Stimulated activated CD8-positive, alpha-beta memory T cell treated with anti-CD3 and anti-CD28 coated beads, Interleukin-7, amount 100 ng/mL, for 24 hours (primary cell): Measurements from ENCODE around the gene L1CAM.

Source experiments
- DNase-seq: peaks from one replicate; pipeline ENCODE4 v3.0.0-alpha.2; 2020; ENCODE audit warnings: low read depth

The L1CAM gene

DNA sequence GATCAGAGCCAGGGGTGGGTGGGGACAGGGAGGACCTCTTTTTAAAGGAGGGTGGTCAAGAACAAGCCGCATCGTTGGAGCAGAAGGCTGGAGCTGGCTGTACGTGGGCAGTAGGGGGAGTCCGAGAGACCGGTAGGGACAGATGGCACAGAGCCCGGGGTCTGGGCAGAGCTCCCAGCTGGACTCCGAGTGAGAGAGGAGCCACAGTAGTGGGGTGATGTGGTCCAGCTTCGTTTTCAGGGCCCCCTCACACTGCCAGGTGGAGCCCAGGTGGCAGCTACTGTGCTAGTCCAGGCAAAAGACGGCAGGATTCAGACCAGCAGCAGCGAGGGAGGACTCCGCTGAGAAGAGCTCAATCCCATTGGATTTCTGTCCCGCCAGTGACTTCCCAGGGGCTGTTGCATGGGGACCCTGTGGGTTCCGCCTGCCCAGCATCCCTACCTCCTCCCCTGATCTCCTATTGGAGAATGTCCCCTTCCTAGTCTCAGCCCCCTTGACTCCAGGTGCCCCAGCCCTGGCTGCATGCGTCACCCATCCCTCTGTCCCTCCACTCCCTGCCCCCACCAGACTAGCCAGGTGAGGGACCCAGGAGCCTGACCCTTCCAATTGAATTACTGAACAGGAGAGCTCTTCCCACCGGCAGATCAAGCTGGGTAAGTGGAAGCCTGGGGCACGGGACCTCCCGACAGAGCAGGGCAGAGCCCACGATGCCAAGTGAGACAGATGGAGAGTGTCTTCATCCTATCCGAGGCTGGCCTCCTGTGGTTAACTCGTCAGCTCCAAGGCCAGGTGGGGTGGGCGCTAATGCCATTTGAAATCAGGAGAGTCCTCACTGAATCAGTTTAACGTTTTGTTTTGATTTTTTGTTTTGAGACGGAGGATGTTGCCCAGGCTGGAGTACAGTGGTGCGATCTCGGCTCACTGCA, 37.2 kb upstream of the L1CAM start:
- DNase-seq, result no peak

DNA sequence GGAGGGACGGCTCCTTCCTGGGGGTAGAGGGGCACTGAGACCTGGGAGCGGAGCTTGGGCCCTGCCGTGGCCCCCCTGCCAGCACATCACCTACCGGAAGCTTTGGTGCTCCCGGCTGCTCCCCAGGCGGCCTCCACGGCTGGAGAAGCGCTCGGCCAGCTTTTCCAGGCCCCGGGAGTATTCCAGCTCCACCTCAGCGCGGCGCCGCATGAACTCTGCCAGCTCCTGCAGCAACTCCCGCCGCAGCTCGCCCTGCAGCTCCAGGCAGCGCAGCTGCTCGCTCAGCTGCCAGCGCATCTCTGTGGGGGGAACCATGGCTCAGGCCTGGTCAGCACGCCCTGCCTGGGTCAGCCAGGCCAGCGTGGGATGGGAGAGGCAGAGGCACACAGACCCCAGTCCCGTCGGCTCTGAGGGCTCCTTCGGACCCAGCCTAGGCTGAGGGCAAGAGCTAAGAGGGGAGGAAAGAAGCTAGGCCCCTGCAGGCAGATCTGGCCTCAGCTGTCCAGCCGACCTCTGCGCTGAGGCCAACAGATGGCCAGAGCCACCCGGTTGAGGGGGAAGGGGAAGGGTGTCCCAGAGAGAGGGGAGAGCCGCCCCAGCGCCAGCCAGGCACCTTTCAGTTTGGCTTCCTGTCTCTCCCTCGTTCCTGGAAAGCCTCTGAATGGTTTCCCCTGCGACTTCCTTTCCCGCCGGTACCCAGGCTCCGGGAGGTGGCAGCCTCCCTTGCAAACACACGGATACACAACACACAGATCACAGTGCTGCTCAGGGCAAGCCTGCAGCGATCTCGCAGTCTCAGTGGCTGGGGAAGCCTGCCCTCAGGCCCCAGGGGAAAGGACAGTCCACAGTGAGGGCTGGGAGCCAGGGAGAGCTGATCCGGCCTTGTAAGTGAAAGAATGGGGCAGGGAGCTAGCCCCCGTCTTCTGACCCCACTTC, 35.8 kb upstream of the L1CAM start:
- DNase-seq, result no peak

DNA sequence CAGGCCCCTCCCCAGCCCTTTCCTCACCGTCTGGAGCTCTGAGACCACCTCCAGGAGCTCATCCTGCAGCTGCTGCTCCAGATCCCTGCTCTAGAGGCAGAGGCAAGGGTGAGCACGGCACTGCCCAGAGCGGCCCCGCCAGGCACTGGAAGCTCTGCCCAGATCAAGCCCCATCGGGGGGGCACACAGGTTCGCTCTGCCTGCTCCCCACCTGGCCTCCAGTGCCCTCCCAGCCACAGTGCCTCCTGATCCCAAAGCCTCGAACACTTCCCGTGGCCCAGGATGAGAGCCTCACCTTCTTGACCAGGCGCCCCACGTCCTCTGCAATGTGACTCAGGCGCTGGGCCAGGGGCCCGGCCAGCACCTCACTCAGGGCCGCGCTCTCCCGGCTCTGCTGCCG, 35.1 kb upstream of the L1CAM start:
- DNase-seq, result no peak

DNA sequence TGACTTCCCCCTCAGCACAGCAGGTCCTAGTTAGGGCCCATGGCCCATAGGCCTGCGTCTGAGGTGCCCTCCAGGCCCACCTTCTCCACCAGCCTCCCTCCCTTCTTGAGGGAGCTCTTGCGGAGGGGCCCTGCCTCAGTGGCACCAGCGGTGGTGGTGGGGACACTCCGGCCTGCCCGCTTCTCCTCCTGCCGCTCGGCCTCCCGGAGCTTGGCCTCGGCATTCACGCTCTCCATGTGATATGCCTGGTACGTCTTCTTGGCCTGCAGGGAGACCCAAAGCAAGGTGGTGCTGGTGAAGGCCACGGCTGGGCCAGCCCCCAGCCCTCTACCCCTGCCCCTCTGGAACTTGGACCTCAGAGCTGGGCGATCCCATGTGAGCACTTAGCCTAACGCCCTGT, 34.6 kb upstream of the L1CAM start:
- DNase-seq, result no peak

DNA sequence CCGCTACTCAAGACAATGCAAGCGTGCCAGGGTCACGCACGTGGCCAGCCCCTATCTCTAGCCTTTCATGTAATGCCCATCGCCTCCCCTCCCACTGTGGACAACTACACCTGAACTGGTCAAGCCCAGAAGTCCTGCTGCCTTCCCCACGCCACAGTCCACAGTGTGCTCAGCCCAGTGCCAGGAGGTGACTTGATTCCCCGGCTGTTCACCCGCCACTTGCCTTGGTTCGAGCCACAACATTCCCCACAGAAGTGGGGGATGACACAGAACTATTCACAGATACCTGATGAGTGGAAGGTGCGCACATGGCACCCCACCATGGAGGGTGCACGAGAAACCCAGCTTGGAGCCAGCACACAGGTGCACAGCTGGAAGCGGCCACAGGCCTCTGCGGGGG, 33.3 kb upstream of the L1CAM start:
- no peak for DNase-seq

DNA sequence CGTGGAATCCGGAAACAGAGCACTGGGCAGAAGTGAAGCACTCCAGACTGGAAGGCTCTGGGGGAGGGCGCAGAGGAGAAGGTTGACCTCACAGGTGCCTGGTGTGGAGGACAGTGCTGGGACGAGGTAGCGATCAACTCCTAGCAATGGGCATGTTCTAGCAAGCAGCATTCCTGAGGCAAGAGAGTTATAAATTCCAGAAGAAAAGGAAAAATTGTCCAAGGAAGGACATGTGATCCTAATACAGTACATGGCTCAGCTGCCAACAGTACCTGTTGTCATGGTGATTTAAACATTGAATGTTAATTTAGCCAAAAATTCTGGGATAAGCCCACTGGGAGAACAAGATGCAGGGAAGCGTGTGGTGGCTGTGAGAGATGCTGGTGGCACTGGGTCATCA, 31.9 kb upstream of the L1CAM start:
- no peak for DNase-seq

DNA sequence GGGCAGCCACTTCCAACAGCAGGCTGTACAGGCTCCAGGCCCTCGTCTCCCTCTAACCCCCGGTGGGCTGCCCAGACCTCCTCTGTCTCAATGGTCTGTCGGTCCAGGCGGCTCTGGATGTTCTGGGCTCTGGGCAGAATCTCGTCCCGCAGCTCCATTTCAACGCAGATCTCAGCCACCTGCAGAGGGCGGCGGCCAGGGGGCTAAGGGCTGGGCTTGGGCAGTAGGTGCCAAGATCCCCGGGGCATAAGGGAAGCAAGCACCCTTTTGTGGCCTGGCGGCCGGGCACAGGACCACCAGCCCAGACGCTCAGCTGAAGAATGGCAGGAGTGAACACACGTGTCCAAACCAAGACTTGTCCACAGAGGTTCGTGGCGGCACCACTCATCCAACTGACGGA, 27.7 kb upstream of the L1CAM start:
- DNase-seq, result no peak

DNA sequence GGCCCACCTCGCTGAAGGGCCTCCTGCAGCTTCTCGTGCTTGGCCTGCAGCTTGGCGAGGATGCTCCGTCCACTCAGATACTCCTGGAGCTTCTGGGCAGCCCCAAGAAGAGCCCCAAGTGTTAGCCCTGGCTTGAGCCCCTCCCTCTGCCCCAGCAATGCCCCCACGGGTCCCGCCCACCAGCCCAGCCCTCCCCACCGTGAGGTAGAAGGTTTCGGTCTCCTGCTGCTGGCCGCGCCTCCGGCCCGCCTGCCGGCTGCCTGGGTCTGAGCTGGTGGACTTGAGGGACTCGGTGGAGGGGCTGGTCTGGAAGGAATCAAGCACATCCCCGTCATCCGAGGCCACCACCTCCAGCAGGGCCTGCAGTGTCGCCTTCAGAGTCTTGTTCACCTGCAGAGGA, 27.2 kb upstream of the L1CAM start:
- DNase-seq, result no peak

DNA sequence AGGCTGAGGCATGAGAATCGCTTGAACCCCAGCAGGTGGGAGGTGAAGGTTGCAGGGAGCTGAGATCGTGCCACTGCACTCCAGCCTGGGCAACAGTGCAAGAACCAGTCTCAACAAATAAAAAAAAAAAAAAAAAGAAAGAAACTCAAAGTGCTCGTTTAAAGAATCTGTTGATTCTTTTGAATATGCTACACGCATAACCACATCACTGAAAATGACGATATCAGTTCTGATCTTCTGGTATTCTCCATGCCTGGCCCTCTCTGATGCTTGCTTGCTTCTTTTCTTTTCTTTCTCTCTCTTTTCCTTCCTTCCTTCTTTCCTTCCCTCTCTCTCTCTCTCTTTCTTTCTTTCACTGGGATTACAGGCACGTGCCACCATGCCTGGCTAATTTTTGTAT, 25.8 kb upstream of the L1CAM start:
- no peak for DNase-seq

DNA sequence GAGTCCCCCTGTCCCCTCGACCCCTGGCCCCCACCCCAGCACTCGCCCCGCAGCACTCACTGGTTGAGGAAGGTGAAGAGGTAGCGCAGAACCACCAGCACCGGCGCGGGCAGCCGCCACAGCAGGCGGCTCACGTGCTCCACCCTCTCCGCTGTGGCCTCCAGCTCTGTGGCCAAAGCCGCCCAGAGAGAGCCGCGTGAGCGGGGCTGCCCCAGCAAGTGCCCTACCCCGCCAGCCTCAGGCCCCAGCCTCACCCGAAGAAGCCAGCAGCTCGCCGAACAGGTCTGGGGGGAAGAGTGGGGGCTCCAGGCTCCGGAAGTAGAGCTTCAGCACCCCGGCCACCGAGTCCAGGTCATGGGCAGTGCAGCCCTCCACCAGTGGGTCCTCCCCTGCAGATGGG, 24.5 kb upstream of the L1CAM start:
- DNase-seq, result no peak

DNA sequence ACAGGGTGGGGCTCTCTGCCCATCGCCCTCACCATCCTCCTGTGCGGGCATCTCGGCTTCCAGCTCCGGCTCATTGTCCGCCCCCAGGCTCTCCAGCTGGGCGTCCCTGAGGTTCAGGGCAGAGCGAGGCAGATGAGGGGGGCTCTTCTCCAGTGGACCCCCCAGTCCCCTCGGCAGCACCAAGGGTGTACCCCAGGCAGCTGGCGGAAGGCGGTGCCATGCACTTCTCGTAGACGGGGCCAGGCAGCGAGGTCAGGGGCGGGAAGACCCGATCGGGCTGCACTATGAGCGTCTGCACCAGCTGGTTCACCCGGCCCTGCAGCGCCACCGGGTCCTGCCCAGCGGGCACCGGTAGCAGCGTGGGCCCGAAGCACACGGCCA, 24.0 kb upstream of the L1CAM start:
- DNase-seq, result no peak

DNA sequence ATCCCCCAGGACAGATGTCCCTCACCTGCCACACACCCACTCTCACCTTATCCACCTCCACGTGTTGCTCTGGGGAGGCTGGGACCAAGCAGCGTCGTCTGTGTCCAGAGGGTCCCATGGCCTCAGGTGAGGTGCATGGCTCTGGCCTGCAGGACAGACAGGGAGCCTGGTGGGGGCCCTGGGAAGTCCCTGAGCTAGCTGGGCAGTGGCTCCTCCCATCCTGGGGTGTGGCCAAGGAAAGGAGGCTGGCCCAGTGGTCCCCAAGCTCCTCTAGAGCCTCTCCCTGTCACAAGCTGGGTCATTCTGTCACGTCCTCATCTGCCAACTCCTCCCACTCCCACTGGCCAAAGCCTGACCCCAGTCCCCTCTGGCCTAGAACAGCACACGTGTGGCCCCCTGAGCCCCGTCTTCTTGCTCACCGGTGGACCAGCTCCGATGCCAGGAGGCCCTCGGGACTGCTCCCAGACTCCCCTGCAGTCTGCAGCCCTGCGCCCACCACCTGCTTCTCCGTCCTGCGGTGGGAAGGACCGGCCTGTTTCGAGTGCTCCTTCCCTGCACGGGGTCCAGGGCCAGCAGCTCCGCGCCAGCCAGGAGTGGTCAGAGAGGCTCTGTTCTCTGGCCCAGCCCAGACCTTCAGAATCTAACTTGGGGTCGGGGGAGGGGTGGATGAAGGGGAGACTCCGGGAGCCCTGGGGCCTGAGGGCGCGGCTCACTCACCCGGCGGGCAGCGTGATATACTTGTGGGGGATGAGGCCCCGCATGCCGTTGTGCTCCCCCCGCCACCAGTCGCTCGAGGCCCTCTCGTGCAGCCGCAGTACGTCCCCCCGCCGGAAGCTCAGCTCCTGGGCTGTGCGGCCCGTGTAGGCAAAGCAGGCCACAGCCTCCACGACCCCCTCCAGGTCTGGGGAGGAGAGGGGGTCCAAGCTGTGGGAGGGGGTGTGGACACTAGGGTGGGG, 23.3 kb upstream of the L1CAM start:
- DNase-seq, result no peak

DNA sequence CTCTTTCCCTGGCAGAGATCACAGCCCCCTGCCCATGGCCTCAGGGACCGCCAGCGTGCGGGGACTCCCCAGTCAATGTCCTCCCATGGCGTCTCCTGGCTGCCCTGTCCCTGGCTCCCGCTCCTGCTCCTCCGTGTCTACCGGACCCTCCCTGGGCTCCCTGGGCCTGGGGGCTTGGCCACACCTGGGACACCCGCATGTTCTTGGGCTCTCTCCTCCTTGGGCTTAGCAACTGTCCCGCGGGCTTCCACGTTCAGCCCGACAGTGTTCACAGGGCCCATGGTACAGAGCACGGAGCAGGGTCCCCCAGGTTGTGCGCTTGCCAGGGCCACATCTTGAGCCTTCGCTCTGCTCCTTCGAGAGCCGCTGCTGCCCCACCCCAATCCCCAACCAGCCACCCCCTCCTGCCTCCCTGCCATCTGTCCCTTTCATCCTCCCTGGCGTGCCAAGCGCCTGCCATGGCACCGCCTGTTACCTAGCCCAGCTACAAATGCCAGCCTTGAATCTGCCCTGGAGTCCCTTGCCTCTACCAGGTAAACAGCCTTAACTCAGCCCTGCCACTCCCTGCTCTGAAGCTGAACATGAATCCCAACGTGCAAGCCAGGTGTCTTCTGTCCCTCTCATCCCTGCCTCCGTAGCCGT, 22.4 kb upstream of the L1CAM start:
- no peak for DNase-seq

DNA sequence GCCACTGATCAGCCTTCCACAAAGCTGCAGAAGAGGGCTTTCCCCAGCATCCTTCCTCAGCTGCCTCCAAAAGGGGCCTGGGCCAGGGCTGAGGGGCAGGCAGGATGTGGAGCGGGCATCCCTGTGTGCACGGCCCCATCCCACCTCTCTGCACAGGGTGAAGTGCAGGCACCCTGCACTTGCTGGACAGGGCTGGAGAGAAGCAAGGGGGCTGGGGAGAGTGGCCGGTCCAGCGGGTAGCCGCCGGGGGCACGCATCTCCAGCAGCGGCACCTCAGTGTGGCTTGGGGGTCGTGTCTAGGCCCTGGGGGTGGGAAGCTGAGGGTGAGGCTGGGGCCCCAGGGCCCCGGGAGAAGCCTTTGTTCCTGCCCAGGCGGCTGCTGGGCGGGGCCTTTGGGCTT, 21.5 kb upstream of the L1CAM start:
- no peak for DNase-seq

DNA sequence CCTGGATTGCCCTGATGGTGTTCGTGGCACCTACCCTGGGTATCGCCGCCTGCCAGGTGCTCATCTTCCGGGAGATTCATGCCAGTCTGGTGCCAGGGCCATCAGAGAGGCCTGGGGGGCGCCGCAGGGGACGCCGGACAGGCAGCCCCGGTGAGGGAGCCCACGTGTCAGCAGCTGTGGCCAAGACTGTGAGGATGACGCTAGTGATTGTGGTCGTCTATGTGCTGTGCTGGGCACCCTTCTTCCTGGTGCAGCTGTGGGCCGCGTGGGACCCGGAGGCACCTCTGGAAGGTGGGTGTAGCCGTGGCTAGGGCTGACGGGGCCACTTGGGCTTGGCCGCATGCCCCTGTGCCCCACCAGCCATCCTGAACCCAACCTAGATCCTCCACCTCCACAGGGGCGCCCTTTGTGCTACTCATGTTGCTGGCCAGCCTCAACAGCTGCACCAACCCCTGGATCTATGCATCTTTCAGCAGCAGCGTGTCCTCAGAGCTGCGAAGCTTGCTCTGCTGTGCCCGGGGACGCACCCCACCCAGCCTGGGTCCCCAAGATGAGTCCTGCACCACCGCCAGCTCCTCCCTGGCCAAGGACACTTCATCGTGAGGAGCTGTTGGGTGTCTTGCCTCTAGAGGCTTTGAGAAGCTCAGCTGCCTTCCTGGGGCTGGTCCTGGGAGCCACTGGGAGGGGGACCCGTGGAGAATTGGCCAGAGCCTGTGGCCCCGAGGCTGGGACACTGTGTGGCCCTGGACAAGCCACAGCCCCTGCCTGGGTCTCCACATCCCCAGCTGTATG, 20.3 kb upstream of the L1CAM start:
- no peak for DNase-seq

DNA sequence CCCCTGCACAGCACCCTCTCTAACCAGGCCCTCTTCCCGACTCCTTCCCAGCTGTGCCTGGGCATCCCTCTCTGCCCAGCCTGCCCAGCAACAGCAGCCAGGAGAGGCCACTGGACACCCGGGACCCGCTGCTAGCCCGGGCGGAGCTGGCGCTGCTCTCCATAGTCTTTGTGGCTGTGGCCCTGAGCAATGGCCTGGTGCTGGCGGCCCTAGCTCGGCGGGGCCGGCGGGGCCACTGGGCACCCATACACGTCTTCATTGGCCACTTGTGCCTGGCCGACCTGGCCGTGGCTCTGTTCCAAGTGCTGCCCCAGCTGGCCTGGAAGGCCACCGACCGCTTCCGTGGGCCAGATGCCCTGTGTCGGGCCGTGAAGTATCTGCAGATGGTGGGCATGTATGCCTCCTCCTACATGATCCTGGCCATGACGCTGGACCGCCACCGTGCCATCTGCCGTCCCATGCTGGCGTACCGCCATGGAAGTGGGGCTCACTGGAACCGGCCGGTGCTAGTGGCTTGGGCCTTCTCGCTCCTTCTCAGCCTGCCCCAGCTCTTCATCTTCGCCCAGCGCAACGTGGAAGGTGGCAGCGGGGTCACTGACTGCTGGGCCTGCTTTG, 19.6 kb upstream of the L1CAM start:
- DNase-seq, result no peak

DNA sequence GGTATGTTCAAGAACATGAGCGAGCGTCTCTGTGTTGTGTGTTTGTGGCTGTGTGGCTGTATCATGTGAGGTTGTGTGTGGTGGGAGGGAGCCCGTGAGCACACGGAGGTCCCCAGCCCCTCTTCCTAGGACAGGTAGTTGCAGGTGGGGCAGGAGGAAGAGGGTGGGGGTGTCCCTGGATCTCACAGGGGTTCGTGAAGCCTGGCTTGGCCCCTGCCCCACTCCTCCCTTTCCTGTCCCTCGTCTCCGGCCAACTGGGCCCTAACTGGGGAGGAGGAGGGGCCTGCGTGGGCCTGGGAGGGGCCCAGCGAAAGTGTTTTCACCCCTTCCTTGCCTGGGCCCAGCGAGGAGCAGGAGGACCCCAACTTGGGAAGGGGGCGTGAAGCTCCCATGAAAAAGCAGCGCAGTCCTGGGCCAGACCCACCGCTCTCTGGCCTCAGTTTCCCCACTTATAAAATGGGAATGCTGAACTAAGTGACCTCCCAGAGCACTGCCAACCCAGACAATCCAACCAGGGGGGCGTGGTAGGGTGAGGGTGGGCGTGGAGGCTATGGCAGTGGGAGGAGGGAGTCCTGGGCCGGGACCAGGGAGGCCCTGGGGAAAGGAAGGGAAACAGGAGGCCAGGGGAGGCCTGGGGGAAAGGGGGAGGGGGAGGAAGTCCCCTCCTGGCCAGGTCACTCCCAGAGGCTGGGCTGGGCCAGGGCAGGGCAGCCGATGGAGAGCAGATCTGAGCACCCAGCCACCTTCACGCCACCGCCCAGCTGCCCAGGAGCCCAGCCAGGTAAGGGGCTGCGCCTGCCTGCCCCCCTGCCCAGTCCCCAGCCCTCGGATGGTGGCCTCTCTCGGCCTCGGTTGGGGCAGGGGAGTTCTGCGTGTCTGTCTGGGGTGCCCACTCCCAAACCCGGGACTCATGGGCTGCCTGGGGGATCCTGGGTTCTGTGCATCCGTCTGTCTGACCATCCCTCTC, 18.3 kb upstream of the L1CAM start, which contains the start of gene AVPR2:
AVPR2 (plus strand) TSS at position 683 of the 967 bp plus-strand sequence. CDS start 473 bp downstream, outside the sequence.
- no peak for DNase-seq

DNA sequence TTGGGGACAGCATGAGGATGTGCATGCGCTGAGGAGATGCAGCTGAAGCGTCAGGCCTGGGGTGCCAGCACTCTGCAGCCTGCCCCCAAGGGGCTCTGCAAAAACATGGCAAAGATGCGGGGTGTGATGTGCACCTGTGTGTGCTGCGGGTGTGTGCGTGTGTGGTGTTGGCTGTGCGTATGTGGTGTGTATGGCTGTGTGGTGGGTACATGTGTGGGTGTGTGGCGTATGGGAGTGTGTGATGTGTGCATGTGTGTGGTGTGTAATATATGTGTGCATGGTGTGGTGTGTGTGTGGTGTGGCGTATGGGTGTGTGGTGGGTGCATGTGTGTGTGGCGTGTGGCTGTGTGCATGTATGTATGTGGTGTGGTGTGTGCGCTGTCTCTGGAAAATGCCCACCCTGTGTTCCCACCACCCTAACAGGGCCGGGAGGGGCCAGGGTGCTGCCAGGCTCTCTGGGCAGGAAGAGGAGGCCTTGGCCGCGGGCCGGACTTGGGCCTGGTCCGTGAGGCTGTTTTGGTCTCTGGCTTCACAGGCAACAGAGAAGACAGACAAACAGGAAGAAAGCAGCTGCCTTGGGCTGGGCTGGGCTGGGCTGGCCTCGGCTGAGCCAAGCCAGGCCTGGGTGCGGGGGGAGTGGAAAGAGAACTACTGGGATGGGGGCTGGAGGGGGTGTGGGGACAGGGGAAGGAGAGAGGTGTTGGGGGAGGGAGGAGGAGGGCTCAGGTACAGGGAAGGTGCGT, 17.4 kb upstream of the L1CAM start:
- DNase-seq, result no peak
